NCI-H2196 treated with DMSO at 0.1 percent for 48 hours (cell line): ENCODE data around the gene NAPB.
"Not testable (repeated sequence)": the region's sequence is repeated elsewhere in the genome, so short reads cannot be mapped to it uniquely, and the experiment has no call there.

Experiments used
- DNase-seq: peaks from one replicate; lab custom pipeline; 2025; ENCODE audit not compliant: unreplicated experiment; lab: John Stamatoyannopoulos, UW

The NAPB gene

GRCh38 chr20:23349338-23350195, 71.7 kb downstream of the NAPB start:
- peak; percentile 68 for DNase-seq

DNA sequence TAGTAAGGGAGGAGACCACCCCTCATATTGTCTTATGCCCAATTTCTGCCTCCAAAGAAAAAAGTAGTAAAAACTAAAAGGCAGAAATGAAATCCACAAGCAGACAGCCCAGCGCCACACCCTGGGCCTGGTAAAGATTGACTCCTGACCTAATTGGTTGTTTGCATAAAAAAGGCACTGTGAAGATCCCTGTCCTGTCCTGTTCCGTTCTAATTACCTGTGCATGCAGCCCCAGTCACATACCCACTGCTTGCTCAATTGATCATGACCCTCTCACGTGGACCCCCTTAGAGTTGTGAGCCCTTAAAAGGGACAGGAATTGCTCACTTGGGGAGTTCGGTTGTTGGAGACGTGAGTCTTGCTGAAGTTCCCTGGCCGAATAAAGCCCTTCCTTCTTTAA, 72.8 kb downstream of the NAPB start:
- DNase-seq: not testable (repeated sequence)

DNA sequence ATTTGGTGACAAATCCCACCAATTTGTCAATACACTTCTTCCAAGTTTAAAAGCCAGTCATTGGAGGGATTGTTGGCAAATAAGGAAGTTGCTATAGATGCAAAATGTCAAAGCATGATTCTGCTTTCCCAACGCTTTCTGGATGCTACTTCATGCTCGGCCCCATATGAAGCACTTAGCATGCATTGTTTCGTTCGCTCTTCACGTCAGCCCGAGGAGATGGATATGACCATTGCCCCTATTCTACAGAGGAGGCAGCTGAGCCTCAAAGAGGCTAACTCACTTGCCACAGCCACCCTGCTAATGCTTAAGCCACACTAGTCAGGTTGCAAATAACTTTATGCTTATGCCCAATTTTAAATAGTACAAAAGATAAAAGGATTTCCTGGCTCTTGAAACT, 73.5 kb downstream of the NAPB start:
- no peak for DNase-seq

- no peak for DNase-seq
Measured at GRCh38 chr20:23346002-23346401, 75.3 kb downstream of the NAPB start.

DNA sequence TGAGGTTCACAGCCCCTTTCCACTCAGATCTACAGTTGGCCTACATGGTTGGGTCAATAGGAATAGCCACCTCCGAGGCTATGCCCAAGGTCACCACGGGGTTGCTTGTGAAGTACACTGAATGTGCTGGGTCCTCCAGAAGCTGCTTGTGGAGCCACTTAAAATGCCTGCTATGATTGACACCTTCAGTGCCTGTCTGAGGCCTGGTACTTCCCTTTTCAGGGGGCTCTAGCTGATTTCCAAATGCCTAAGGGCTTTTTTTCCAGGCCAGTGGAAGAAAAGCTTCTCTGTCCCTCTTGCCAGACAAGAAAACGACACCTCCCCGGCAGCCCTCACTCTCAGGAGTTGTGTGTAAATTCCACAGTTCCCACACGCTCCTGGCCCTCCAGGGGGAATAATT, 77.0 kb downstream of the NAPB start:
- DNase-seq: no peak

DNA sequence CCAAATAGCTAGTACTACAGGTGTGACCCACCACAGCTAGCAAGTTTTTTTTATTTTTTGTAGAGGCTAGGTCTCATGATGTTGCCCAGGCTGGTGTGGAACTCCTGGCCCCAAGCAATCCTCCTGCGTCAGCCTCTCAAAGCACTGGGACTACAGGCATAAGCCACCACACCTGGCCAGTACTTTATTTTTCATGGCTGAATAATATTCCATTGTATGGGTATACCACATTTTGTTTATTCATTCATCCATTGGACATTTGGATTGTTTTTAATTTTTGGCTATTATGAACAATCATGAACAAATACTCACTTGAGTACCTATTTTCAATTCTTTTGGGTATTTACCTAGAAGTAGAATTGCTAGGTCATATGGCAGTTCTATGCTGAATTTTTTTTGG, 77.7 kb downstream of the NAPB start:
- DNase-seq: no peak

GRCh38 chr20:23341073-23341472, 80.2 kb downstream of the NAPB start:
- no peak for DNase-seq

GRCh38 chr20:23340524-23340923, 80.8 kb downstream of the NAPB start:
- no peak for DNase-seq

GRCh38 chr20:23339986-23340385, 81.3 kb downstream of the NAPB start:
- DNase-seq: no peak

DNA sequence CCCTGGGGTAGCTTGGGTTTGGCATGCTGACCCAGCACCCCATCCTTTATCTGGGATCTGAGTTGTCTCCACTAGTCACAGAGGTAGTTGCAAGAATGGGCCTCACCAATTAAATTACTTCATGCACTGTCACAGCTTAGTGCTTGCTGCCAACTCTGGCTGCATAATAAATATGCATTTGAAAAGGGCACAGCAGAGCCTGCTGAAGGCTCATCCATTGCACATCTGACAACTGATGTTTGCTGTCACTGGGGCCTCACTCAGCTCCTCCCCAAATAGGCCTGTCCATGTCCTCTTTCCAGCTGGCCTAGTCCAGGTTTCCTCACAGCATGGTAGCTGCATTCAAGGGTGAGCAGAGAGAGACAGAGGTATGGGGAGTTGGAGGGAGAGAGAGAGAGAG, 84.0 kb downstream of the NAPB start:
- no peak for DNase-seq

- no peak for DNase-seq
Measured at GRCh38 chr20:23336476-23336875, 84.8 kb downstream of the NAPB start.

DNA sequence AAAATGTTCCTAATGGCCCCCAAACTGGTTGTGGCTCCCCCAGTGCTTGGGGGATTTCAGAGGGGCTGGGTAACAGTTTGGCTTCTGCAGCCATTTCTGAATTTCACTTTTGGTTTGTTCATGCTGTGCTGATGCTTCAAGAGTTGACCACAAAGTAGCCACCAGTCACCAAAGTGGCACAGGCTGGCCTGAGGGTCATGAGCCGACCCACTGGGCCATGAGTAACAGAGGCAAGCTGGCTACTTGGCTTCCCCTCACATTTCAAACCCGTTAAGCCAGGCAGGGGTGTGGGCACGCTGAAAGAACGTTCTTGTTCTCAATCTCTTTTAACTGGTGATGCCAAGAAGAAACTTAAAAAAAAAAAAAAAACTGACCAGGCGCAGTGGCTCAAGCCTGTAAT, 85.8 kb downstream of the NAPB start:
- DNase-seq: no peak

GRCh38 chr20:23334111-23334510, 87.2 kb downstream of the NAPB start:
- no peak for DNase-seq

GRCh38 chr20:23332467-23332866, 88.8 kb downstream of the NAPB start:
- no peak for DNase-seq

- no peak for DNase-seq
Measured at GRCh38 chr20:23331450-23332350, 89.6 kb downstream of the NAPB start.

- no peak for DNase-seq
Measured at GRCh38 chr20:23327617-23328333, 93.5 kb downstream of the NAPB start.

DNA sequence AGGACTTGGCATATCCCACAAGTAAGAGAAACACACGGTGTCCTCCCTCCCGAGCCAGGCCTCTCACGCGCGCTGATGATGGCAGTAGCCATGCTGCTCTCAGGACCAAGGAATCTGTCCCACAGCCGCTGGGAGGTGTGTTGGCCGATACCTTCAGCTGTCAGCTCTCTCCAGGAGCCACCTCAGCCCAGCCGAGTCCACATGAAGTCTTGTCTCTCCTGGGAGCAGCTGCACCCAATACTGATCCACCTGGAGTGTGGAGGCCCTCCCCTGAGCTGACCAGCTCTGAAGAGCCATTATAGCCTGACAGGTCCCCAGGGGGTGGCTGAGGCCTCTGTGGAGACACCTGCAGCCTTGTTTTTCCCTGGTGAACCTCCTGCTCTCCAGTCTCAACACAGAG, 94.5 kb downstream of the NAPB start:
- DNase-seq: no peak

GRCh38 chr20:23325107-23325506, 96.2 kb downstream of the NAPB start:
- DNase-seq: no peak
